Memory B cell (primary cell): ENCODE measurements around the gene MAN1C1.

Experiments used
- ATAC-seq: fragments of 150-1000 bp; cut with Tn5 transposase; 2 replicates; pipeline ENCODE4 v1.10.0; 2021; ENCODE audit warnings: low read depth, mild to moderate bottlenecking, moderate library complexity
- DNase-seq, 2 donors: peaks; one replicate each; pipeline ENCODE4 v3.0.0; 2022; ENCODE audit warnings: low spot score in 2 of 2
- H3K27ac Mint-ChIP-seq: one replicate; pipeline ENCODE4 v1.8.0; 2022; ENCODE audit warnings: mild to moderate bottlenecking, moderate library complexity, mixed read lengths
- H3K27me3 Mint-ChIP-seq: one replicate; pipeline ENCODE4 v1.8.0; 2022; ENCODE audit warnings: mixed read lengths
- H3K36me3 Mint-ChIP-seq: one replicate; pipeline ENCODE4 v1.8.0; 2022; ENCODE audit warnings: mild to moderate bottlenecking, mixed read lengths
- H3K4me1 Mint-ChIP-seq: one replicate; pipeline ENCODE4 v1.8.0; 2022; ENCODE audit warnings: mixed read lengths
- H3K4me3 Mint-ChIP-seq: one replicate; pipeline ENCODE4 v1.8.0; 2022; ENCODE audit warnings: mild to moderate bottlenecking, moderate library complexity, mixed read lengths
- H3K9me3 Mint-ChIP-seq: one replicate; pipeline ENCODE4 v1.8.0; 2022; ENCODE audit warnings: mixed read lengths

MAN1C1 gene

GRCh38 chr1:25615172-25615541 is 1.4 kb upstream of the MAN1C1 start:
- DNase-seq (no peak), ATAC-seq (no peak)
- peak overlapping the region; percentile 75 for H3K4me3 Mint-ChIP-seq
- H3K9me3 Mint-ChIP-seq: no peaks in the 10 kb centered on the region
- H3K36me3 Mint-ChIP-seq: no peaks in the 10 kb centered on the region
- peaks cover 30% of the 10 kb centered on the region for H3K4me1 Mint-ChIP-seq
- H3K27me3 Mint-ChIP-seq: peaks cover 20% of the 10 kb centered on the region
- no peak overlapping the region for H3K27ac Mint-ChIP-seq

- Mint-ChIP-seq H3K4me3 (peak overlapping the region; percentile 75), H3K36me3 (no peaks in the 10 kb centered on the region), H3K4me1 (peaks cover 33% of the 10 kb centered on the region)
Observed at GRCh38 chr1:25615563-25616094, 962 bp upstream of the MAN1C1 start.

GRCh38 chr1:25616987-25617624 is 515 bp downstream of the MAN1C1 start:
- H3K9me3 Mint-ChIP-seq: no peaks in the 10 kb centered on the region
- ATAC-seq (peak; percentile 5), DNase-seq (peak in 1 of 2 donors; percentile 40)
- H3K4me3 Mint-ChIP-seq: peak overlapping the region; percentile 43
- H3K4me1 Mint-ChIP-seq: peaks cover 33% of the 10 kb centered on the region
- H3K27me3 Mint-ChIP-seq: peaks cover 23% of the 10 kb centered on the region
- no peak overlapping the region for H3K27ac Mint-ChIP-seq
- H3K36me3 Mint-ChIP-seq: no peaks in the 10 kb centered on the region

More at GRCh38 chr1:25615563-25616094, 962 bp upstream of the MAN1C1 start:
- Mint-ChIP-seq H3K9me3 (no peaks in the 10 kb centered on the region), H3K27ac (no peak overlapping the region), H3K27me3 (peaks cover 24% of the 10 kb centered on the region)
- no peak for DNase-seq
- ATAC-seq: no peak

- peak overlapping the region; percentile 88 for H3K4me3 Mint-ChIP-seq
- peak overlapping the region; percentile 36 for H3K27ac Mint-ChIP-seq
- peaks cover 33% of the 10 kb centered on the region for H3K4me1 Mint-ChIP-seq
- H3K27me3 Mint-ChIP-seq: peaks cover 22% of the 10 kb centered on the region
- no peaks in the 10 kb centered on the region for H3K9me3 Mint-ChIP-seq
- ATAC-seq (no peak), DNase-seq (peak in 1 of 2 donors; percentile 20)
- H3K36me3 Mint-ChIP-seq: no peaks in the 10 kb centered on the region
Observed at GRCh38 chr1:25617625-25618432, 1.2 kb downstream of the MAN1C1 start.

GRCh38 chr1:25618433-25618808 is 1.8 kb downstream of the MAN1C1 start:
- peaks cover 33% of the 10 kb centered on the region for H3K4me1 Mint-ChIP-seq
- H3K36me3 Mint-ChIP-seq: no peaks in the 10 kb centered on the region
- peak overlapping the region; percentile 88 for H3K4me3 Mint-ChIP-seq
- H3K27ac Mint-ChIP-seq: peak overlapping the region; percentile 36
- no peaks in the 10 kb centered on the region for H3K9me3 Mint-ChIP-seq
- ATAC-seq: no peak
- DNase-seq: no peak
- H3K27me3 Mint-ChIP-seq: peaks cover 25% of the 10 kb centered on the region

GRCh38 chr1:25619101-25619890 is 2.7 kb downstream of the MAN1C1 start:
- ATAC-seq: no peak
- Mint-ChIP-seq H3K36me3 (no peaks in the 10 kb centered on the region), H3K4me1 (peaks cover 31% of the 10 kb centered on the region), H3K4me3 (peak overlapping the region; percentile 88), H3K27ac (no peak overlapping the region), H3K27me3 (peaks cover 25% of the 10 kb centered on the region), H3K9me3 (no peaks in the 10 kb centered on the region)
- no peak for DNase-seq

- Mint-ChIP-seq H3K36me3 (no peaks in the 10 kb centered on the region), H3K27ac (no peak overlapping the region), H3K27me3 (peaks cover 25% of the 10 kb centered on the region), H3K4me1 (peaks cover 25% of the 10 kb centered on the region), H3K4me3 (no peak overlapping the region), H3K9me3 (no peaks in the 10 kb centered on the region)
- ATAC-seq: no peak
- no peak for DNase-seq
Observed at GRCh38 chr1:25620211-25620610, 3.6 kb downstream of the MAN1C1 start.

- no peak overlapping the region for H3K4me3 Mint-ChIP-seq
- peaks cover 25% of the 10 kb centered on the region for H3K27me3 Mint-ChIP-seq
- no peaks in the 10 kb centered on the region for H3K9me3 Mint-ChIP-seq
- ATAC-seq (no peak), DNase-seq (no peak)
- H3K36me3 Mint-ChIP-seq: no peaks in the 10 kb centered on the region
- no peak overlapping the region for H3K27ac Mint-ChIP-seq
- H3K4me1 Mint-ChIP-seq: peaks cover 19% of the 10 kb centered on the region
Observed at GRCh38 chr1:25620701-25621350, 4.2 kb downstream of the MAN1C1 start.

GRCh38 chr1:25621876-25622275 is 5.3 kb downstream of the MAN1C1 start:
- Mint-ChIP-seq H3K27me3 (peaks cover 30% of the 10 kb centered on the region), H3K9me3 (no peaks in the 10 kb centered on the region), H3K4me3 (no peak overlapping the region), H3K27ac (no peak overlapping the region), H3K4me1 (peaks cover 19% of the 10 kb centered on the region), H3K36me3 (no peaks in the 10 kb centered on the region)
- ATAC-seq: no peak
- no peak for DNase-seq

GRCh38 chr1:25622531-25622930 is 5.9 kb downstream of the MAN1C1 start:
- no peak for DNase-seq

GRCh38 chr1:25623007-25623406 is 6.4 kb downstream of the MAN1C1 start:
- Mint-ChIP-seq H3K4me1 (peaks cover 19% of the 10 kb centered on the region), H3K9me3 (no peaks in the 10 kb centered on the region), H3K27me3 (peaks cover 30% of the 10 kb centered on the region), H3K4me3 (no peak overlapping the region), H3K27ac (no peak overlapping the region), H3K36me3 (no peaks in the 10 kb centered on the region)
- ATAC-seq (no peak), DNase-seq (no peak)

More at GRCh38 chr1:25622531-25622930, 5.9 kb downstream of the MAN1C1 start:
- no peak for ATAC-seq
- Mint-ChIP-seq H3K27me3 (peaks cover 30% of the 10 kb centered on the region), H3K27ac (no peak overlapping the region), H3K4me3 (no peak overlapping the region), H3K36me3 (no peaks in the 10 kb centered on the region), H3K9me3 (no peaks in the 10 kb centered on the region), H3K4me1 (peaks cover 19% of the 10 kb centered on the region)

- H3K9me3 Mint-ChIP-seq: no peaks in the 10 kb centered on the region
Observed at GRCh38 chr1:25623731-25624130, 7.1 kb downstream of the MAN1C1 start.

GRCh38 chr1:25624156-25624555 is 7.6 kb downstream of the MAN1C1 start:
- no peaks in the 10 kb centered on the region for H3K36me3 Mint-ChIP-seq
- H3K27me3 Mint-ChIP-seq: peaks cover 26% of the 10 kb centered on the region
- no peak overlapping the region for H3K27ac Mint-ChIP-seq
- ATAC-seq (no peak), DNase-seq (no peak)
- peaks cover 14% of the 10 kb centered on the region for H3K4me1 Mint-ChIP-seq
- H3K9me3 Mint-ChIP-seq: no peaks in the 10 kb centered on the region
- H3K4me3 Mint-ChIP-seq: no peak overlapping the region

More at GRCh38 chr1:25623731-25624130, 7.1 kb downstream of the MAN1C1 start:
- no peak for DNase-seq
- peaks cover 14% of the 10 kb centered on the region for H3K4me1 Mint-ChIP-seq
- ATAC-seq: no peak
- H3K36me3 Mint-ChIP-seq: no peaks in the 10 kb centered on the region
- H3K27ac Mint-ChIP-seq: no peak overlapping the region
- H3K4me3 Mint-ChIP-seq: no peak overlapping the region
- peaks cover 27% of the 10 kb centered on the region for H3K27me3 Mint-ChIP-seq
